Non-pigmented ciliary epithelial cell (primary cell): ENCODE results near the gene MALSU1.
"Not testable (repeated sequence)": the region's sequence is repeated elsewhere in the genome, so short reads cannot be mapped to it uniquely, and the experiment has no call there.

Experiments used
- DNase-seq: peaks from one replicate; pipeline ENCODE4 v3.0.0-alpha.2; 2010; ENCODE audit warnings: low read depth

The MALSU1 gene

GRCh38 chr7:23285657-23286646 lies 13.2 kb upstream of the MALSU1 start:
- no peak for DNase-seq

DNA sequence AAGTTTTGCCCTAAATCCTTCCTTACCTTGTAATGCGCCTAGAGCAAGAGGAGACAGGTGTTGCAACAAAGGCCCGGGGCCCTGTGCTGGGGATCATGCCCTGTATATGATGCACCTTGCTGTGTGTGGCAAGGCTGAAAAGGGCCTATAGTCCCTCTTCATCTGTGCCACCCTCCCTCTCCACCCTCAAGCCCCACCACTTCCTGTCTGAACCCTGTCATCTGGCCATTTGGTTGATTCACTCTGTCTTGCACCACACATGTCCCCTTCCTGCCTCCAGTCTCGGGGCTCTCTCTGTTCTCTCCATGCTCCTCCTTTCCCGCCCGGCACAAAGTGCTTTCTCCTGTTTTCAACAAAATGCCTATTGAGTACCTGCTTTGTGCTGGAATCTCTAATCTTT lies 11.5 kb upstream of the MALSU1 start:
- no peak for DNase-seq

- no peak for DNase-seq
Measured at GRCh38 chr7:23290993-23291392, 8.1 kb upstream of the MALSU1 start.

DNA sequence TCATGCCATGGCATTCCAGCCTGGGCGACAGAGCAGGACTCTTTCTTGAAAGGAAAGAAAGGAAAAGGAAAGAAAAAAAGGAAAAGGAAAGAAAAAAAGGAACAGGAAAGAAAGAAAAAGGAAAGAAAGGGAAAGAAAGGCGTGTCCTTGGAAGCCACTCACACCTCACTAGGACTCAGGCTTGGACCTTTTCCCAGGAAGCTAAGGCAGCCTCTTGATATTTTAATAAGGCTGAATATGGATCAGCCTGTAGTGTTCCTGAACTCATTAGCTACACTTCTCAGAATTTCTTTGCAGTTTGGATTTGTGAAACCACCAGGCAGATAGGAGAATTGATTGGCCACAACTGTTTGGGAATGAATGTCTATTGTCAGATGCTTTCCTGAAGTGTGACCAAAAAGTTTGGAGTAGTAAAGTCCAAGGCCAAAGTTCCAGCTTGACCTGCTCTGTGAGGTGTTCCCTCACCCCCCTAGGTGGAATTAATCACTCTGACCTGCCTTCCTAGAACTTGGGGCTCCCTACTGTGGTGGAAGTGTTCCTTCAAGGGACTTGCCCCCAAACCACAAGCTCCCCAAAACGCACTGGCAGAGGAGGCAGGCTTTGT lies 7.1 kb upstream of the MALSU1 start:
- no peak for DNase-seq

DNA sequence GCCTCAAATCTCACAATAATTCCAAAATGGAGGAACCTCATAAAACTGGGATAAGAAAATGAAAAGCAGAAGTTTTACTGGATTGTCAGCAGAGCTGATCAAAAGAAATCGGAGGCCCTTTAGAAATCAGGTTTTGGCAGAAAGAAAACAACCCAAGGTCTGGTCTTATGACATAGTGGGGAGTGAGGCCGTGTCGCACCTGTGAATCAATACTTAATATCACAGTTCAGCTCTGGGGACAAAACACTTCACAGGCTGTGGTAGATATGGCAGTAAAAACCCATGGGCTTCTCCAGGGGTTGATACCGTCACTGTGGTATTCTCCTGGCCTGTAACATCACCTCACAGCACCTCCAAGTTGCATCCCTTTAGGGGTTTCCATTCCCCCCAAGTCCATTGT lies 6.5 kb upstream of the MALSU1 start:
- no peak for DNase-seq

GRCh38 chr7:23293500-23294073 lies 5.6 kb upstream of the MALSU1 start:
- DNase-seq: no peak

DNA sequence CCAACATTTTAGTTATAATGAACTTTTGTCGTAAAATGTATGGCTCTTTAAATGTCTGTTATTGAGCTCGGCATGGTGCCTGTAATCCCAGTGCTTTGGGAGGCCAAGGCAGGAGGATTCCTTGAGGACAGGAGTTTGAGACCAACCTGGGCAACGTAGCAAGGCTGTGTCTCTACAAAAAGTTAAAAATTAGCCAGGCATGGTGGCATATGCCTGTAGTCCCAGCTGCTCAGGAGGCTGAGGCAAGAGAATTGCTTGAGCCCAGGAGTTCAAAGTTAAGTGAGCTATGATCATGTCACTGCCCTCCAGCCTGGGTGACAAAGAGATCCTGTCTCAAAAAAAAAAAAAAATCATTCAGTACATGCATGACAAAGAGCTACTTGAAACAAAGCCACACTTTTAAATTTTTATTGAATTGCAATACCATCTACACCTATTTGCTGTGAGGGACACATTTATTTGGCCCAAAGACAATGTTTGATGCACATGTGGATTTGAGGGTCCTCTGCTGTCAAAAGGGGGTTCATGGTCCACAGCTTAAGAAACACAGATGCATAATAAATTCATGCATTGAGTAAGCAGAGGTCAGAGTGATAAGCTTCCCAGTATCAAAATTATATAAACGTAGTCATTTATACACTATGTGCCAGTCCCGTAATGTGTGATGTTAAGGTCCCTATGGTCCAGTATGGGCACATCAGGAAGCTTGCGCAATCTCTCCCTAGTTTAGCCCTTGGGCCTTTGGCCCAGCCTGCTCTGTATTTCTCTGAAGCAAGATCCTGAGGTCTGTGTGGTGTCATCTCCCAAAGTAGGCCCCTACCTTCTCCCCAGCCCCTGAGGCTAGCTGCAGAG lies 4.4 kb upstream of the MALSU1 start:
- DNase-seq: no peak

DNA sequence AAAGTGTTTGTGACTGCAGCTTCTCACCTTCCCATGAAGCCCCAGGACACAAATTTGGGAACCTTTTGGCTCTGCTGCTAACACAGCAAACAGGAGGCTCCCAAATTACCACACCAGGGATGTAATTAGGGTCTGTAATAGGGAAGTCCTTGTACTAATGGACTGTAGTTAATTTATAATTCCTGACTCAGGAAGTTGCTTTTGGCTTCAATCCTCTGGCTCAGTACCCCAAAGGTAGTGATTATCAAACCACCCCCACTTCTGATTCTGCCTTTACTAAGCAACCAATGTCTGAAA lies 3.8 kb upstream of the MALSU1 start:
- no peak for DNase-seq

- DNase-seq: peak; percentile 36
Measured at GRCh38 chr7:23298141-23298881, 828 bp upstream of the MALSU1 start.

GRCh38 chr7:23299770-23300300 lies 696 bp downstream of the MALSU1 start:
- no peak for DNase-seq

GRCh38 chr7:23306936-23307521 lies 7.9 kb downstream of the MALSU1 start:
- DNase-seq: no peak

- no peak for DNase-seq
Measured at GRCh38 chr7:23308754-23309153, 9.6 kb downstream of the MALSU1 start.

- DNase-seq: not testable (repeated sequence)
Measured at GRCh38 chr7:23312141-23312540, 13.0 kb downstream of the MALSU1 start.

DNA sequence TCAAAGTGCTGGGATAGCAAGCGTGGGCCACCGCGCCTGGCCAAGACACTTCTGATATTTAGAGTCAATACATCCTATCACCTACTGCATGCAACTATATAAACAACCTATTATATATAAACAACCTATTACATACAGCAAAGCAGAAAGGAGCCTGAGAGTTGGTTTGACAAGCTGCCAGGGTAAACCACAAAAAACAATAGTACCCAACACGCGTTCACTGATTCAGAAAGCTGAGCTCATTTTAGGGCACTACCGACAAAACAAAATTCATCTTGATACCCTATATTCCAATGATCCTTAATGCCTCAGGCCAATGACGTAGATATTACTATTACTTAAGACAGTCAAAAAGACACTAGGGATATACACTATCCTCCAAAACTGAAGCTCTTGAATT lies 16.2 kb downstream of the MALSU1 start:
- DNase-seq: no peak

- DNase-seq: no peak
Measured at GRCh38 chr7:23331132-23331531, 32.0 kb downstream of the MALSU1 start.

- no peak for DNase-seq
Measured at GRCh38 chr7:23332193-23332592, 33.1 kb downstream of the MALSU1 start.

GRCh38 chr7:23332910-23333612 lies 33.9 kb downstream of the MALSU1 start:
- DNase-seq: no peak

DNA sequence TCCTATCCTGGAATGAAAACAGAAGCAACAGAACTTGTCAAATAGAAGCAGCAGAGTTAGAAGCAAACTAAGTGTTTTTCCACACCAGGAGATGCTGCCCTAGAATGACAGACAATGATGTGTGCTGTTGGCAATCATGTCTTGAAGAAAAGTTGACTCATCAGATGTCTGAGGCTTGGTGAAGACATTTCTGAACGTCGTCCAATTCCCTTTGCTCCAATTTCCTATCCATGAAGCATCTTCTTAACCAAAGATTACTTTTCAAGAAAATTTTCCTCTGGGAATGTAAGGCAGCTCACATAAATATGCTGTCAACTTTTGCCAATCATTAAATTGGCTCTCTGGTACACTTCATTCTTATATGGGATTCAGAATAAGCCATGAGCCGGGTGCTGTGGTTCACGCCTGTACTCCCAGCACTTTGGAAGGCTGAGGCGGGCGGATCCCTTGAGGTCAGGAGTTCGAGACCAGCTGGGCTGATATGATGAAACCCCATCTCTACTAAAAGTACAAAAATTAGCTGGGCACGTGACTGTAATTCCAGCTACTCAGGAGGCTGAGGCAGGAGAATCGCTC lies 34.6 kb downstream of the MALSU1 start:
- DNase-seq: peak; percentile 76

DNA sequence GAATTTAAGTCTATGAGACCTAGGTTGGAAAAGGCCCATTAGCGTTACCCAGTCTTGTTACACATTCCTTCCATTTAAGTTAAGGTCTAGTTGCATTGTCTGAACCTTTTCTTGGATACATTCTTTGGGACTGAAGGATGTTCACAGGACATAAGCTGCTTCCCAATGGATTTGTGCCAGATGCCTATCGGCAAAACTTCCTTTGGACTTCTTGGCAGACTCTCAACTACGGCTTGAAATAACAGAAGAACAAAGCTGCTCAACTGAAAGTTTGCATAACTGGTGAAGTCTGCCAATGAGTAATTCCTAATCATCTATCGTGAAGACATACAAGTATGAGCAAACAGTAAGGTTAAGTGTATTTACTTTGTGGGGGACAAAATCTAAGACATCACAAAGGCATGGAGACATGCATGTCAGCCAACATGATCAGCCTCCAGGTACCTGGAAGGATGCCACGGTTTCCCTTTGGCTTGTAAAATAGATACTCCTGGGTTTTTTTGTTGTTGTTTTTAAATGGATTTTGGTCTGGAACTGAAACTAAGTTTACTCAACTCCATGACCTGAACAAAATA lies 35.4 kb downstream of the MALSU1 start:
- peak; percentile 87 for DNase-seq

DNA sequence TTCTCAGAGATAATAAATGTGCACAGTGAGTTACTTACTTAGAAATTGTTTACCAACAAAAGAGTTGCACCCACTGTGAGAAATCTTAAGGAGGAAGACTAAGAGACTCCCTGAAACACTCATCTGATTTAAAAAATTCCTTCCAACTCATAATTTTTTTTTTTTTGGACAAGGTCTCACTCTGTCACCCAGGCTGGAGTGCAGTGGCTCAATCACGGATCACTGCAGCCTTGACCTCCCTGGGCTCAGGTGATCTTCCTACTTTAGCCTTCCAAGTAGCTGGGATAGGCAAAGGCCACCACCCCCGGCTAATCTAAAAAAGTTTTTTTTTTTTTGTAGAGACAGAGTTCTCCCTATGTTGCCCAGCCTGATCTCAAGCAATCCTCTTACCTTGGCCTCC lies 36.0 kb downstream of the MALSU1 start:
- DNase-seq: no peak
